Activated gamma-delta T cell (primary cell): ENCODE results near the gene MRPL10.

Experiments
- DNase-seq: peaks from one replicate; lab custom pipeline; 2025; lab: John Stamatoyannopoulos, UW

The MRPL10 gene

DNA sequence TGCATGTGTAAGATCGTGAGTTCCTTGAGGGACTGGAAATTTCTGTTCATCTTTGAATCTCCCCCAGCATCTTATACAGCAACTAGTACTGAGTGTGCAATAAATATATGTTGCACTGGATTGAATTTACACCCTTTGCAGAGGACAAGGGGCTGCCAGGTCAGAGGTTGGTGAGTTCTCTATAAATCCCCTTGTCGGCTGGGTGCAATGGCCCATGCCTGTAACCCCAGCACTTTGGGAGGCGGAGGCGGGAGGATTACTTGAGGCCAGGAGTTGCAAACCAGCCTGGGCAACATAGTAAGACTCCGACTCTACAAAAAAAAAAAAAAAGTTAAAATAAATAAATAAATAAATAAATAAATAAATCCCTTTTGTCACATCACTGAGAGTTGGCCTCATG is 29.0 kb upstream of the MRPL10 start:
- DNase-seq: no peak

DNA sequence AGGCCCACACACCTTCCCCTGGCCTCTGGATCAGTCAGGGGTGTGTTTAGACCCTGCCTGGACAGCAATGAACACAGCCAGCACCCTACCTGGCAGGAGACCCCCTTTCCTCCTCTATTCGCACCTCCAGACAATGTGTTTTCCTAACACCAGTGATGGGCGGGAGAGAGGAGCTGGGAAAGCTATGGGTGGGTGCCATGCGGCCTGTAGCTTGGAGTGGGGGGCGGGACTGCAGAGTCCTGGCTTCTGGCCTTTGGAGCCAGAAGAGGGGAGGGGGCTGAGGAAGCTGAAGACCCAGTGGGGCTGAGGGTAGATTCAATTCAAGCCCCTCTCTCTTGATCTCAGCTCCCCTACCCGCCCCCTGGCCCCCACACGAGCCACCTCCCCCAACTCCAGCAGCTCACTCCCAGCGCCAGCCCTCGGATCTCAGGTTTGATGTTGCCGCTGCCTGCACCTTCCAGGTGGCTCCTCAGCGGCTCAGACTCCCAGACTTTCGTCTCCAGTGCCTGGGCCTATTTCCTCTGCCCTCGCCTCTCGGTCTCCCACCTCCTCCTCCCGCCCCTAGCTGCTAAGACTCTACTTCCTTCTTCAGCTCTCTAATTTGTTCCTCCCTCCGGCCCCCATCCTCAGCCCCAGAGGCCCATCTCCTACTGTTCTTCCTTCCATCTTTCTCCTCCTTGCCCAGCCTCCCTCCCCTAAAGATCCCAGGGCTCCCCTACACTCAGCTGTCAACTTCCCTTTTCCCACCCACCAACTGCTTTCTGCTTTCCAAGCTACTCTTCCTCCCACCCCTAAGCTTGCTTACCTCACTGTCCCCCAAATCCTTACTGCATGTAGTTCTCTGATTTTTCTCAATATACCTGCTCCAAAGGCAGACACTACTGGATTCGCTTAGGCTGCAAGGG is 26.5 kb upstream of the MRPL10 start:
- no peak for DNase-seq

DNA sequence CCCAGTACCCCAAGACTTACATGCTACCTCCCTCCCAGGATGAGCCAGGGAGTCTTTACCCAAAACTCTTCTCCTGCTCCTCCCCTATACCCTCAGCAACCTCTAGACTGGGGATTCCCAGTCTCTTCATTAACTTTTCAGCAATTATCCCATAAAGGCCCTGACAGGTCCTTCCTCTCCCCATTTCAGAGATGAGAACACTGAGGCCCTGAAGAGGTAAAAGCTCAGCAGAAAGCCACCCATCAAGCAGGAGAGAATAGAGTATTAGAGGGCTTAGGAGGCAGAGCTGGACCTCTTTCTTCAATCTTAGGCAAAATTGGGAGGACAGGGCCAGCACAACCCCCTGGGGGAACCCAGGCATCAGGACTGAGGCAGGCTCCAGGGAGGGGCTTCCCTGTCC is 25.5 kb upstream of the MRPL10 start:
- DNase-seq: no peak

DNA sequence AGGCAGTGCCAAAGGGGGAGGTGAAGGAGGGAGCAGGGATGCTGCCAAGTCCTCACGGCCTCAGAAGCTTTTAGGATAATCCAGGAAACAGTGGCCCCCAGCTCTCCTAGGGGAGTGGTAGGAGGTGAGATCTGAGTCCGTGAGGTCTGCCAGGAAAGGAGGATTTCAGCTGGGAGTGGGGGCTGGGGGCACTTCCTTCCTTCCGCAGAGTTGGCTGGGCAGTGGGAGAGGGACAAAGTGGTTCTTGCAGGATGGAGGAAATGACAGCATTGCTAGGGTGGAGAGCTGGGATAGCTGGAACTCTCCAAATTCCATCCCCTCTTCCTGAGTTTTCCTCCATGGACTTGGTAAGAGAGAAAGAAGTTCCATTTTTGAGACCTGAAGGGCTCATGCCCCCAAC is 24.4 kb upstream of the MRPL10 start:
- no peak for DNase-seq

DNA sequence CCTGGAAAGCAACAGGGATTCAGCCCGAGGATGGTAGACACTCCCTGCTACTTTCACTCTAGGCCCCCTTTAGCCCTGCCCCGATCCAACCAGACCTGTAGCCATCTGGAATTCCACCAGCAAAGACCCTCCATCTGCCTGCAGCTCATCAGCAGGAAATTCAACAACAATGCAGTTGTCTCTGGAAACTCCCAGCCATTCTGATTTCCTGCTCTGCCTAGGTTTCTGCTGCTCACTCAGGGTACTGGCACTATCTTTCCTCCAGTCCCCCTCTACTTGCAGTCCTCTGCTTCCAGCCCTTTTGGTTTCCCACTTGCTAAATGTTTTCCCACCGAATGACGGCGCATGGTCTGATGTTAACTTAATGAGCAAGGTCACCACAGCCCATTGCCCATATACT is 22.3 kb upstream of the MRPL10 start:
- DNase-seq: no peak

DNA sequence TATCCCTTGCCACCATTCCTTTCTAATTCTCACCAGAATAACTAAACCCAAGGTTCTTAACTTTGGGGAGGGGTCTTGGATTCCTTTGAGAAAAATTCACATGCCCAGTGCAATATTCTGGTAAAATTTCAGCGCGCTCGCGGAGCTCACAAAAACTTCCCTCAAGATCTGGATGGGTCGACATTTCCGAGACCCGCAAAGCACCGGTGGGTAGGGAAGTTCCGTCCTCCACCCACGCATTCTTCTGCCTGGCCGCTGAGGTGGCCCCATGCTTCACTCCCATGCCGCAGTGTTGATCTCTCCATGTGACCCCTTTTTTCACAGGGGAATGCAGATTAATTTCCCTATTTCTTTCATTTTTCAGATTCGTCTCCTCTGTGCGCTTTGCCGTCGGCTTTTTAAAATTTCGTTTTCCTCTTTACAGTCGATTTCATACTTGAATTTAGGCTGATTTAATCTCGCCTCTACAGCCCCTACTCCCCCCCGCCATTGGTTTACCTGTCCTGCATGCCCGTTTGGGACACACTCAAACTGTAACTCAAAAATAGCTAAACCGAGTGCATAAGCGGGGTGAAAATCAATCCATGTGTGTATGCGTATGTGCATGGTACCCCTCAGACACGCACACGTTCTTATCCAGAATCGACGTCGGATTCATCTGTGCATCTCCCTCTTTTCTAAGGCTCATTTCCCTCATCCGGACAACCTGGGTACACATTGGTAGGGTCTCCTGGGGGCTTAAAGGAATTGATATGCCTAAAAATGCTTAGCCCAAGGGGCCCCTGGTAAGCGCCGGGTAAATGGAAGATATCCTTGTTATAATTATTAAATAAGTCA is 21.0 kb upstream of the MRPL10 start:
- no peak for DNase-seq

DNA sequence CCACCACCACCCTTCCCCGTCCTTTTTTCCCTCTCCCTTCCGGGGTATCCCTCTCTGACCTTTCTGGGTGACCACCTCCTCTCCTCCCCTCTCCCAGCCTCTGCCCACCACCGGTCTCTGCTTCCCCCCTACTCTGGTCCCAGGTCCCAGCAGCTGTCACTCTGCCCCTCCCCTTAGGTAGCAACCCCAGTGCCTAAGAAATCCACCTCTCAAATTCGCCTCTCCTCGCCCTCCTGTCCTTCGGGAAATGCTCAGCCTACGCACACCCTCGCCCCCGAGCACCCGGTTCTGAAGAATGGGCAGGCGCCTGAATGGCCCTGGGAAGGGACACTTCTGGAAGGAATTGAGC is 20.4 kb upstream of the MRPL10 start:
- DNase-seq: no peak

DNA sequence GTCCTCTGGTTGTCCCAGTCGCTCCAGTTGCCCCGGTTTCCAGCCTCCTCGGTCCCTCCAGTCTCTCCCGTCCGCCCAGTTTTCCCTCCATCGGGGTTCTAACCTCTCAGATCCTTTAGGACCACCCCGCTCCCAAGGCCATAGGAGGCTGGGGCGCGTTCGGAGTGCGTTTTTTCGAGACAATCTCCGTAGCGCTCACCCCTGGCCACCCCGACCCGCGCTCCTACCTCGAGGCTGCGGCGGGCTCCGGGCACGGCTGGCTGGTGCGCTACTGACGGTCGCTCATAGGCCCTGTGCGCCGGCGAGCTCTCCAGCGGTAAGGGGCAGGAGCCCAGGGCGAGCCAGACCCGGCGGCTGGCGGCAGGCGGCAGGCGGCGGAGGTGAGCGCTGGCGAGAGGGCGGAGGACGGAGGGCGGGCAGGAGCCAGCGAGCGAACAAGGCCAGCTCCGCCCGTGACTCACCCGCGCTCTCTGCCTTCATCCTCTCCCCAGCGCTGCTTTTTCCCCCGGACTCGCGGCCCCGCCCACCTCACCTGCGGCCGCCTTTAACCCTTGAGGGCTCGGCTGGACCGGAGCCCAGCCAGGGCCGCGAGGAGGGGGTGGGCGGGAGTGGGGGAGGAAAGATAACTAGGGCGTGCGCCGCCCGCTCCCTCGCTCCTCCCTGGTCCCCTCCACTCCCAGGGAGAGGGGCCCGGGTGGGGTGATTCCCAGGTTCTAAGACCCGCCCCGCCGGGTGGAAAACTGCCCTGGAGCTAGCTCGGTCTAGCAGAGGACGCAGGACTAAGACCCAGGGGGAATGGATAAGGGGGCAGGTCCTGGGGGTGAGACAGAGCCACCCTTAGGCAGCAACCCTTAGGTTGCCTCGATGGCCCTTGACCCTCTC is 19.6 kb upstream of the MRPL10 start, which contains the start of gene SP6:
SP6 (minus strand) TSS at position 472 of the 882 bp plus-strand sequence. CDS start 2,734 bp downstream, outside the sequence.
- DNase-seq: peak; percentile 38

DNA sequence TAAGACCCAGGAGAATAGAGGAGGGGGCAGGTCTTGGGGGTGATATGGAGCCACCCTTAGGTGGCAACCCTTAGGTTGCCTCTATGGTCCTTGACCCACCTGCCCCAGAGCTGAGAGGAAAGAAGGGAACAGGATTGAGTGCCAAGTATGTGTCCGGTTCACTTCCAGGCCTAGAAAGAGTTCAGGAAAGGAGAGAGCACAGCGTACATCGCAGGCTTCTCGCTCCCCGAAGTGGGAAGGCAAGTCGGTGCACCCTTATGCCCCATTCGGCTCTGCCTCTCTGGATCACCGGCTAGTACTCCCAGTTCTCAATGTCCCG is 19.0 kb upstream of the MRPL10 start:
- DNase-seq: no peak

DNA sequence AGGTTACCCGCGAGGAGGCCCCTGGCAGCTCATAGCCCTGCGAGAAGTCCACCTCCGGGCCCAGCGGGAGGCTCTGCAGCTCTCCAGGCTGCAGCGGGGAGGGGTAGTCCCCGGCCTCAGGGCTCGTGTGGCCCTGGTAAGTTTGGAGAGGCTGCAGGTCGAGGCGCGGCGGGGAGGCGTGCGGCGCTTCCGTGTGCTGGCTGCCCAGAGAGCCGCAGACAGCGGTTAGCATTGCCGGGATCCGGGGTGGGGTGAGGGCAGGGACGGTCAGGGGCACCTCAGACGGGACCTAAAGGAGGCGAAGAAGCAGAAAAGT is 16.8 kb upstream of the MRPL10 start:
- DNase-seq: no peak

DNA sequence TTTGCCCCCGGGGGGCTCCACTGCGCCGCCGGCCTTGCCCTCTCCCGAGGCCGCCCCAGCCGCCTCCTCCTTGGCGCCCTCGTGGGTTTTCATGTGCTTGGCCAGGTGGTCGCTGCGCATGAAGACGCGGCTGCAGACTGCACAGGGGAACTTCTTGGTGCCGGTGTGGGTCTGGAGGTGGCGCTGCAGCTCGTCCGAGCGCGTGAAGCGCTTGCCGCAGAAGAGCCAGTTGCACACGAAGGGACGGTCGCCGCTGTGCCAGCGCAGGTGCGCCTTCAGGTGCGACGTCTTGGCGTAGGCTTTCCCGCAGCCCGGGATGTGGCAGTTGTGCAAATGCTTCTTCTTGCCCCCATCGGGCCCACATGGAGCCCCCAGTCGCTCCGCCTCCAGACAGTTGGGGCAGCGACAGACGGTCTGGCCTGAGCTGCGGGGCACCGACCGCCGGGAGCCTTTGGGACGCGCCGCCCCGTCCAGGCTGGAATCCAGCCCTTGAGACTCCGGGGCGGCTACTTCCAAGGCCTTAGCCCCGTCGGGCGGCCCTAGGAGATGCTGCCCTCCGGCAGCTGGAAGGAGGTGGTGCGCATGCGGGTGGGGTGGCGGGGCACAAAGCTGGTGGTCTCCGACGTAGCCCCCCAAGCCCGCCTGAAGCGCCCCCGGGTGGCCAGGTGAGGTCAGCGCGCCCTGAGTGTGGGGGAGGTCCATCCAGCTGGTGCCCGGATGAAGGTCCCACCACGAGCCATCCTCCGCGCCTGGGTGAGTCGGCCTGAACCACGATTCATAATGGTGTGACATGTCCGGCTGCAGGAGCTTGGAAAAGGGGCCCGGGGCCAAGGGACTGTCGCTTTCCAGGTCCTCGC is 16.2 kb upstream of the MRPL10 start:
- no peak for DNase-seq

DNA sequence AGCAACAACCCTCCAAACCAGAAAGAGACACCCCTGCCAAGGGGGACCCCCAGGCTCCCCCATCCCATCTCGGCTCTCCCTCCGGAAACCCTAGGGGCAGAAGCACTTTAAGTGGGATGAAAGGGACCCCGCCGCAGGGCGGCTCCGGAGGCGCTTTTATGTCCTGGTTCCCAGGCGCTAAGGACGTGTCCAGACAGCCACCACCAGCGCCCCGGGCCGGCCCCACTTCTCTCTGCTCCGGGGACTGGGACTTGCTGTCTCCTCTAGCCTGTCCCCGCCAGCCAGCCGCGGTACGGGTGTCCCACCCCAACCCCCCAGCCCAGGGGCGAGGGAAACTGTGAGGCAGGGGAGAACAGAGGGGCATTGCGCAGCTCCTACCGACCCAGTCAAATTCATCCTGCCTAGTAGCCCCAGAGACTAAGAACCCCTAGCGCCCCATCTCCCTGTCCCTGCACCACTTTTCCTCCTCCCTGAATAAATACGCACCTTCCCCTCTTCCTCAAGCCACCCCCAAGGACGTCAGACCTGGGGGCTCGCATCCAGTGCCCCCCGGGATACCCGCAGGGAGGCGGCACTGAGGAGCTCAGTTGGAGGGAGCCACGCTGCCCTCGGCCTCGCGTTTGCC is 15.5 kb upstream of the MRPL10 start:
- no peak for DNase-seq

DNA sequence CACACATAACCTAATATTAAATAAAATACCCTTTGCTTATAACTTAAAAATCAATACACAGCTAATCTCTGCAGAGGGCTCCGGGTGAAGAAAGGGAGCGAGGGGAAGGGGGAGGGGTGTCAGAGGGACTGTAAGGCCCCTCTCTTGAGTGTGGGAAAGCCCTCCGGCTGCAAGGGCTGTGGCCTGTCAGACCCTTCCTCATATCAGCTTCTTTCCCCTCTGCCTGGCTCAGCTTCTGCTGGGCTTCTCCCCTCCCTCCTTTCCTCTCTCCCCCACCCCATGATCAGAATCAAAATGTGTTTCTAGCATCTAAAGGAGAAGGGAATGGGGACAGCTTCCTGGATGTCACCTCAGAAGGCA is 14.4 kb upstream of the MRPL10 start:
- no peak for DNase-seq

DNA sequence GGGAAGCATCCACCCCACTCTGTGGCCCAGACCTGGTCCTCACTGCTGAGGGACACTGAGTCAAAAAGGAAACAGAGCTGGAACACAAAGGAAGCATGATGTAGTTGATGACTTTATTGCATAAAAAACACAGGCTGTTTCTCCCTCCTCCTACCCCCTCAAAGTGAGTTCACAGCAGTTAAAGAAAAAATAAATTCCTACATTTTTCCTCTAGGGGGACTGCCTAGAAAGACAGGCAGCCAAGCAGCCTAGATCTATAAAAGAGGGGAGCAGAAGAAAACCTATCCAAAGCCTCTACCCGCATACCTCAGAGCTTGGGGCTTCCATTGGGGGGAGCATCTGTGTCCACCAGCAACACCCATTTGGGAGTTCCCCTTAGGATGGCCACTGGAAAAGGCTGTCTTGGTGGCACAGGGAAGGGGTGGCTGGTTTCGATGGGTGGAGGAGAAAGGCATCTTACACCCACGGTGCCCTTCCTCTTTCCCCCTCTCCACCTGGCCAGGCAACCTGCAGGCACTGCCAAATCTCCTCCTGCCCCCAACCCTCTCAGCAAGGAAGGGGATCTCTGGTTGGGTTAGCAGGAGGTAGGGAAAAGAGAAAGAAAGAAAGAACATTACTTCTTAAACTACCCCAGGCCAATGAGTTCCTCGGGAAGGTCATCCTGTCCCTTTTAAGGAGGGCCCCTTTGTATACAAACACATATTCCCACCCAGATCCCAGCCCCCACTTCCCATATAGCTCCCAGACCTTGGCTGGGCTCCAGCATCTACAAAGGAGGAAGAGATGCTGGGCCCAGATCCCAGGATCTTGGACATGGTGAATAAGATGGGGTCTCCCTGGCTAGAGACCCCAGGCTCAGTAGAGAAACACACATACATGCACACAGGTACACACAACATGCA is 13.7 kb upstream of the MRPL10 start:
- DNase-seq: no peak

DNA sequence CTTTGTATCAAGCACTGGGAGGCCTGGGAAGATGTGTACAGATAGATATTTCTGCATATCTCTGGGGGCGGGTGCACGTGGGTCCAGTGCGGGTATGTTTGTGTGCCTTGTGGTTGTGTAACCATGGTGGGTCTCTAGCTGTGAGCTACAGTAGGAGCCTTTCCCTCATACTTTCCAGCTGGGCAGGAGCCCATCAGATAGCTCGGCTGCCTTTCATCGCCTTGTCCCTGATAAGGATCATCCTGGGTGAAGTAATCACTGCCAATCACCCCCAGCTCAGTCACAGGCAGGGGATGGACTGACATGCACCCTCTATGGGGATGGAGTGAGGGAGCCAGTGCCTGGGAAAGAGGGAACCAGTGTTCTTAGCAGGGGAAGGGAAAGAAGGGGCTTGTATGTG is 12.9 kb upstream of the MRPL10 start:
- no peak for DNase-seq

DNA sequence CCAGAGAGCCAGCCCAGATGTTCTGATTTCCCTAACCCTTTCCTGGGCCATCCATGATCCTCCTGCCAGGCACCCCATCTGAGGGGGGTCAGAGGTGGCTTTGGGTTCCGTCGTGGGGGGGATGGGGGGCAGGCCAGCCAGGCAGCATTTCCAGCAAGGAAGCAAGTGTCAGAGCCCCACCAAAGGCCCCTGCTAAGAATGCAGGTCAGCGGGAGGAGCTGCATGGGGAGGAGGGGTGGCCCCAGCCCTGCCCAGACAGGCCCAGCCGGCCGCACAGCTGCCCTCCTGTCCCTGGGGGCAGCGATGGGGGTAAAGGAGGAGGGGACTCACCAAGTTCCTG is 12.0 kb upstream of the MRPL10 start:
- DNase-seq: no peak

DNA sequence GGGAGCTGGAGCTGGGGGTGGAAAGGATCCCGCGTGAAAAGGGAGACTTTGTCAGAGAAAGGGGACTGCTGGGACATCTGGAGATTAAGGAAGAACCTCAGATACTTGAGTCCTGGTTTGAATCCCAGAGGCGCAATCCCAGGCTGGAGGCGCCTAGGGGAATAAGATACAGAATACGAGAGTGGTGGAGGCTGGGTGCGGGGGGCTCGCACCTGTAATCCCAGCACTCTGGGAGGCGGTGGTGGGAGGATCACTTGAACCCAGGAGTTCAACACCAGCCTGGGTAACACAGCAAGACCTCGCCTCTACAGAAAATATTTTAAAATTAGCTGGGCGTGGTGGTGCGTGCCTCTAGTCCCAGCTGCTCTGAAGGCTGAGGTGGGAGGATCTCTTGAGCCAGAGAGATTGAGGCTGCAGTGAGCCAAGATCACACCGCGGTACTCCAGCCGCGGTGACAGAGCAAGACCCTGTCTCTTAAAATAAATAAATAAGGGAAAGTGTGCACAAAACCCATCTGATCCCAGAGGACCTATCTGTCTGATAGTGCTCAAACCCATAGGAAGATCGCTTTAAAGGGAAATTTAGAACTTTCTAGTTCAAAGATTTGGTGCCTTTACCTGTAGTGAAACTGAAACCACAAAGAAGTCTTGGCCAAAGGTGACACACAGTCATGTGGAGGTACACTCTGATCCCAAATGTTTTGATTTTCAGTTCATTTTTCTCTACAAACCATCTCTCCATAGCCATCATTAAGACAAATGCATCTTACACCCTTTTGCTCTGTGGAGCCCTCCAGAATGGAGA is 10.3 kb upstream of the MRPL10 start:
- DNase-seq: no peak

DNA sequence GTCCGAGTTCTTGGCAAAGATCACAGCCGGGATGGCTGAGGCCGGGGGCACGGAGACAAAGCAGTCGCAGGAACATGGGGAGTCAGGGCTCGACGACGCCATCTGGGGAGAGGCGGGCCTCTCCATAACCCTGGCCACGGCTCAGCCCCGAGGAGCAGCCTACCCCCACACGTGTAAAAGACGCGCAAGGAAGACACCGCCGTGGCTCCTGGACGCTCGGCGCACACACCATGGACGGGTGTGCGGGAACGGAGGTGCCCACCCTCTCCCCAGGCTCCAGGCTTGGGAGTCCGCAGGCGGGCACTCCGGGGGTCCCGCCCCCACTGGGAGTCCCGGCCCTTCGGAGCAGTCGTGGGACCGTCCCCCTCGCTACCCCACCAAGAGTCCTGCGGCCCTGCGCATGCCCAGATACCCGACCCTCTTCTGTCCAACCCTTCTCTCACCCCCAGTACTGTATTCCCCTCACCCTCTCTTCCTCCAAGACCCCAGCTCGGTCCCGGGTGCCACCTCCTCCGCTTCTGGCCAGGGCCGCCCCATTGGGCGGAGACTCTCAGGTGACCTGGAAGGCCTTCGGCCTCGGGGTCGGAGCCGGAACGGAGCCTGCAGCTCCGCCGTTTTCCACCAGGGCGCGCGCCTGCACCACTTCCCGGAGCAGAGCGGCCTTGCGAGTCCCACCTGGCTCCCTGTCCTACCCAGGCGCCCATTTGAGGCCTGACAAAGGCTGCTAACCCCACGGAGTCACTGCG is 9.6 kb upstream of the MRPL10 start, which contains the start of gene SCRN2:
SCRN2 (minus strand) TSS at position 532 of the 746 bp plus-strand sequence; CDS start at position 102, 430 bp downstream.
- DNase-seq: peak; percentile 72
